GM12878 (cell line): ENCODE data around the gene PSG3.
"Not testable (repeated sequence)": the region's sequence is repeated elsewhere in the genome, so short reads cannot be mapped to it uniquely, and the experiment has no call there.

Experiments used
- CBX3 ChIP-seq: fragments of 200-600 bp; sonication (generic); IDR thresholded peaks from 2 replicates; pipeline ENCODE4 v1.6.1; 2016; ENCODE audit warnings: low read depth, borderline replicate concordance
- CBX5 ChIP-seq: sonication (generic); IDR thresholded peaks from 2 replicates; pipeline ENCODE4 v1.6.1; 2016; ENCODE audit warnings: low read depth, moderate library complexity, mild to moderate bottlenecking, inconsistent platforms
- CHD1 ChIP-seq: IDR thresholded peaks from 2 replicates; pipeline ENCODE4 v1.6.1; 2012; ENCODE audit warnings: low read depth, low read length, improper control_type of control experiment
- HDAC2 ChIP-seq: fragments of 200-600 bp; sonication (generic); IDR thresholded peaks from 2 replicates; pipeline ENCODE4 v1.6.1; 2017
- KDM1A ChIP-seq: fragments of 200-600 bp; sonication (generic); IDR thresholded peaks from 2 replicates; pipeline ENCODE4 v1.6.1; 2016; ENCODE audit warnings: borderline replicate concordance
- NR2F1 ChIP-seq: fragments of 450-650 bp; conservative IDR thresholded peaks from 2 replicates; pipeline ENCODE4 v1.6.1; 2017; ENCODE audit warnings: mild to moderate bottlenecking
- SREBF2 ChIP-seq: IDR thresholded peaks from 2 replicates; pipeline ENCODE4 v1.6.1; 2012; ENCODE audit warnings: mild to moderate bottlenecking, low read length
- TAF1 ChIP-seq: IDR thresholded peaks from 2 replicates; pipeline ENCODE4 v1.6.1; 2011; ENCODE audit warnings: mild to moderate bottlenecking, low read depth, low read length, borderline replicate concordance
- TCF12 ChIP-seq: IDR thresholded peaks from 2 replicates; pipeline ENCODE4 v1.6.1; 2011; ENCODE audit warnings: low read depth, mild to moderate bottlenecking, low read length
- TCF7 ChIP-seq: IDR thresholded peaks from 2 replicates; pipeline ENCODE4 v1.6.1; 2014; ENCODE audit warnings: antibody characterized with exemption, borderline replicate concordance
- TF ChIP-seq, protein P1 (sequence below), 3 experiments: IDR thresholded peaks in 2 of 3; conservative IDR thresholded peaks in 1 of 3; 2 replicates each; pipeline ENCODE4 v1.5.1; 2011; ENCODE audit warnings: low read depth in 3 of 3, low read length in 3 of 3, mild to moderate bottlenecking in 3 of 3, control low read depth in 2 of 3, moderate library complexity in 2 of 3, inconsistent platforms in 1 of 3, mixed read lengths in 1 of 3; ENCODE audit not compliant: control insufficient read depth in 2 of 3, insufficient read depth in 1 of 3; ENCODE audit errors: extremely low read depth in 1 of 3
- TF ChIP-seq, protein P2 (sequence below): fragments of 450-650 bp; IDR thresholded peaks from 2 replicates; pipeline ENCODE4 v1.6.1; 2017; ENCODE audit warnings: mild to moderate bottlenecking, moderate library complexity

GRCh38 chr19:42676326-42676725 is 64.0 kb downstream of the PSG3 start:
- not testable (repeated sequence) for TF ChIP-seq TCF7, TCF12, CHD1, CBX5, CBX3, TAF1, HDAC2, KDM1A, NR2F1, SREBF2
- TF ChIP-seq, protein P1, sequence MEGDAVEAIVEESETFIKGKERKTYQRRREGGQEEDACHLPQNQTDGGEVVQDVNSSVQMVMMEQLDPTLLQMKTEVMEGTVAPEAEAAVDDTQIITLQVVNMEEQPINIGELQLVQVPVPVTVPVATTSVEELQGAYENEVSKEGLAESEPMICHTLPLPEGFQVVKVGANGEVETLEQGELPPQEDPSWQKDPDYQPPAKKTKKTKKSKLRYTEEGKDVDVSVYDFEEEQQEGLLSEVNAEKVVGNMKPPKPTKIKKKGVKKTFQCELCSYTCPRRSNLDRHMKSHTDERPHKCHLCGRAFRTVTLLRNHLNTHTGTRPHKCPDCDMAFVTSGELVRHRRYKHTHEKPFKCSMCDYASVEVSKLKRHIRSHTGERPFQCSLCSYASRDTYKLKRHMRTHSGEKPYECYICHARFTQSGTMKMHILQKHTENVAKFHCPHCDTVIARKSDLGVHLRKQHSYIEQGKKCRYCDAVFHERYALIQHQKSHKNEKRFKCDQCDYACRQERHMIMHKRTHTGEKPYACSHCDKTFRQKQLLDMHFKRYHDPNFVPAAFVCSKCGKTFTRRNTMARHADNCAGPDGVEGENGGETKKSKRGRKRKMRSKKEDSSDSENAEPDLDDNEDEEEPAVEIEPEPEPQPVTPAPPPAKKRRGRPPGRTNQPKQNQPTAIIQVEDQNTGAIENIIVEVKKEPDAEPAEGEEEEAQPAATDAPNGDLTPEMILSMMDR (IDR thresholded peaks at IDR 0.05 in 2 of 3, conservative IDR thresholded peaks at IDR 0.05 in 1 of 3; ENCODE audit: control insufficient read depth in 2 of 3, extremely low read depth in 1 of 3, insufficient read depth in 1 of 3, low read depth in 3 of 3, low read length in 3 of 3) = not testable (repeated sequence)
- TF ChIP-seq, protein P2, sequence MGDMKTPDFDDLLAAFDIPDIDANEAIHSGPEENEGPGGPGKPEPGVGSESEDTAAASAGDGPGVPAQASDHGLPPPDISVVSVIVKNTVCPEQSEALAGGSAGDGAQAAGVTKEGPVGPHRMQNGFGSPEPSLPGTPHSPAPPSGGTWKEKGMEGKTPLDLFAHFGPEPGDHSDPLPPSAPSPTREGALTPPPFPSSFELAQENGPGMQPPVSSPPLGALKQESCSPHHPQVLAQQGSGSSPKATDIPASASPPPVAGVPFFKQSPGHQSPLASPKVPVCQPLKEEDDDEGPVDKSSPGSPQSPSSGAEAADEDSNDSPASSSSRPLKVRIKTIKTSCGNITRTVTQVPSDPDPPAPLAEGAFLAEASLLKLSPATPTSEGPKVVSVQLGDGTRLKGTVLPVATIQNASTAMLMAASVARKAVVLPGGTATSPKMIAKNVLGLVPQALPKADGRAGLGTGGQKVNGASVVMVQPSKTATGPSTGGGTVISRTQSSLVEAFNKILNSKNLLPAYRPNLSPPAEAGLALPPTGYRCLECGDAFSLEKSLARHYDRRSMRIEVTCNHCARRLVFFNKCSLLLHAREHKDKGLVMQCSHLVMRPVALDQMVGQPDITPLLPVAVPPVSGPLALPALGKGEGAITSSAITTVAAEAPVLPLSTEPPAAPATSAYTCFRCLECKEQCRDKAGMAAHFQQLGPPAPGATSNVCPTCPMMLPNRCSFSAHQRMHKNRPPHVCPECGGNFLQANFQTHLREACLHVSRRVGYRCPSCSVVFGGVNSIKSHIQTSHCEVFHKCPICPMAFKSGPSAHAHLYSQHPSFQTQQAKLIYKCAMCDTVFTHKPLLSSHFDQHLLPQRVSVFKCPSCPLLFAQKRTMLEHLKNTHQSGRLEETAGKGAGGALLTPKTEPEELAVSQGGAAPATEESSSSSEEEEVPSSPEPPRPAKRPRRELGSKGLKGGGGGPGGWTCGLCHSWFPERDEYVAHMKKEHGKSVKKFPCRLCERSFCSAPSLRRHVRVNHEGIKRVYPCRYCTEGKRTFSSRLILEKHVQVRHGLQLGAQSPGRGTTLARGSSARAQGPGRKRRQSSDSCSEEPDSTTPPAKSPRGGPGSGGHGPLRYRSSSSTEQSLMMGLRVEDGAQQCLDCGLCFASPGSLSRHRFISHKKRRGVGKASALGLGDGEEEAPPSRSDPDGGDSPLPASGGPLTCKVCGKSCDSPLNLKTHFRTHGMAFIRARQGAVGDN = not testable (repeated sequence)
